ENCODE measurements around the gene C10orf143. TPM values are rescaled to one million over a fixed set of nuclear protein-coding genes. Genes with fewer than 3 reads are reported as not detected.

Gene C10orf143
- 10 to 100 TPM in 1 of 3 donors, 1 to 10 TPM in 2; 7.1 to 10.9 (median 8.2) TPM for total RNA-seq
- 3.9 TPM for total RNA-seq (2013)

DNA sequence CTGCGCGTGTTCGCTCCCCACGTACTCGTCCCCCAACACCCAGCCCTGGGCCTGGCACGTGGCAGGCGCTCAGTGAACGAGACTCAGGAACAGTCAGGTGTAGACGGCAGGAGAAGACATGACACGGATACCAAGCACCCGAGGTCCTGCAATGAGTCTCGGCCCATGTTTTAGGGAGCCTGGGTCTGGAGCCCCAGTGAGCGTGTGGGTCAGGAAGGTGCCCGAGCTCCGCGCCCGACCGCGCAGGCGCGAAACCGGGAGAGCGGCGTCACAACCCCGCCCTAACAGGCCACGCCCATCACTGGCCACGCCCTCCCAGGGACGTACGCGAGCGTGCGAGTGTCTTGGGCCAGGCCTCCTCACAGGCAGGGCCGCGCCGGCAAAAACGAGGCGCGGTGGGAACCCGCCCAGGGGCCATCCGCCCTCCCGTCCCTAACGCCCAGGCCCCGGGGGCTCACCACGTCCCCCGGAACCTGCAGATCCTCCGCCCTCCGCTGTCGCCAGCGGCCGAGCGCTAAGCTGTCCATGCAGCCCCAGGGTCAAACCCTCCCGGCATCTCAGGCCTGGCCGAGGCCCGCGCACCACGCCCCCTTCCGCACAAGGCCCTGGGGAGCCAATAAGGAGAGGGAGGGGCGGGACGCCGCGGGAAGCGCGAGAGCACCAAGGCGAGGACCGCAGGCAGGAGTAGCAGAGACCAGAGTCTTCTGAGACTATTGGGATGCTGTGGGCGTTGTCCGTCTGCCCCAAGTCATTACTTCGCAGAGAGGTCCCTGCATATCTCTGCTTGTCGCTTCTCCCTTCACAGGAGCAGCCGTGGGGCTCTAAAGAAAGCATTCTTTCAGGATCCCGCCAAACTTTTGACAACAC lies at the start of gene C10orf143:
Gene C10orf143 (minus strand): TSS at position 585 of the 867 bp plus-strand sequence. CDS start 58 bp downstream, at position 527.
- Histone ChIP-seq H3K36me3 (ENCODE audit: control insufficient read depth, insufficient read depth, low read length) (no peaks in the 10 kb centered on the region), H3K27me3 (ENCODE audit: control insufficient read depth, insufficient read depth, low read length) (no peaks in the 10 kb centered on the region), H3K4me1 (ENCODE audit: control insufficient read depth, insufficient read depth, low read length) (peaks cover 24% of the 10 kb centered on the region), H3K27ac (ENCODE audit: low read length) (peak within 1 kb of the TSS; percentile 91), H3K4me3 (ENCODE audit: low read length) (peak within 1 kb of the TSS; percentile 76), H3K9me3 (ENCODE audit: control insufficient read depth, insufficient read depth, low read length) (no peaks in the 10 kb centered on the region)
- TF ChIP-seq, protein P1, sequence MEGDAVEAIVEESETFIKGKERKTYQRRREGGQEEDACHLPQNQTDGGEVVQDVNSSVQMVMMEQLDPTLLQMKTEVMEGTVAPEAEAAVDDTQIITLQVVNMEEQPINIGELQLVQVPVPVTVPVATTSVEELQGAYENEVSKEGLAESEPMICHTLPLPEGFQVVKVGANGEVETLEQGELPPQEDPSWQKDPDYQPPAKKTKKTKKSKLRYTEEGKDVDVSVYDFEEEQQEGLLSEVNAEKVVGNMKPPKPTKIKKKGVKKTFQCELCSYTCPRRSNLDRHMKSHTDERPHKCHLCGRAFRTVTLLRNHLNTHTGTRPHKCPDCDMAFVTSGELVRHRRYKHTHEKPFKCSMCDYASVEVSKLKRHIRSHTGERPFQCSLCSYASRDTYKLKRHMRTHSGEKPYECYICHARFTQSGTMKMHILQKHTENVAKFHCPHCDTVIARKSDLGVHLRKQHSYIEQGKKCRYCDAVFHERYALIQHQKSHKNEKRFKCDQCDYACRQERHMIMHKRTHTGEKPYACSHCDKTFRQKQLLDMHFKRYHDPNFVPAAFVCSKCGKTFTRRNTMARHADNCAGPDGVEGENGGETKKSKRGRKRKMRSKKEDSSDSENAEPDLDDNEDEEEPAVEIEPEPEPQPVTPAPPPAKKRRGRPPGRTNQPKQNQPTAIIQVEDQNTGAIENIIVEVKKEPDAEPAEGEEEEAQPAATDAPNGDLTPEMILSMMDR (IDR thresholded peaks at IDR 0.05) = no peak
- Mint-ChIP-seq H3K27ac (peak within 1 kb of the TSS; percentile 96 to 97), H3K36me3 (no peaks in the 10 kb centered on the region), H3K4me3 (peak within 1 kb of the TSS; percentile 93), H3K9me3 (no peaks in the 10 kb centered on the region), H3K27me3 (ENCODE audit: low read depth in 2 of 2) (no peaks in the 10 kb centered on the region), H3K4me1 (peaks cover 28 to 35% of the 10 kb centered on the region in 2 donors)
- DNase-seq (peak; percentile 97 to 99), ATAC-seq (peak; percentile 81 to 94 (median 83))
- intact Hi-C loops (cut with micrococcal nuclease) = loop anchor here (1.0 to 2.0 kb wide), 3 partner anchors 17 to 644 kb away; partner anchors contain the start of genes GLRX3 and MGMT
- WGBS (ENCODE audit: insufficient coverage) = under 1% methylated on average over 71 of the region's 71 CpGs

GRCh38 chr10:130159192-130159794 lies 48.7 kb upstream of the C10orf143 start:
- no peak overlapping the region for H3K27ac Mint-ChIP-seq

DNA sequence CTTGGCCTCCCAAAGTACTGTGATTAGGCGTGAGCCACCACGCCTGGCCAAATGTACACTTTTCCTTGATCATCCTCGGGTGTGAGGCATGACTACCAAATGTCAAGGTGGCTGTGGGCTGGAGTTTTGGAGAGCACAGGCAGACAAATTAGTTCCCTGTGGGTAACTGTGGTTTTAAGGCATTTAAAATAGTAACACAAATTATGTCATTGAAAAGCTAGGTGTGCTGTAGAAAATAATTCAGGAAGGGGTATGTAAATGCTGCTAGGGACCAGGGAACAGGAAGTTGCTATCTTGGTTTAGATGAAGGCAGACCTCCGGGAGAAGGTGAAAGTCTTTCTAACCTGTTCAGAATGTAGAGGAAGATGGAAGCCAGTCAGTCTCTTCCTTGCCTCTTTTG lies 35.4 kb upstream of the C10orf143 start:
- H3K27me3 Mint-ChIP-seq (ENCODE audit: low read depth in 2 of 2) = no peaks in the 10 kb centered on the region
- peaks cover 20 to 25% of the 10 kb centered on the region in 2 donors for H3K4me1 Mint-ChIP-seq
- H3K9me3 ChIP-seq (ENCODE audit: control insufficient read depth, insufficient read depth, low read length) = no peaks in the 10 kb centered on the region
- 82% methylated on average over 4 of the region's 4 CpGs for WGBS (ENCODE audit: insufficient coverage)
- H3K9me3 Mint-ChIP-seq = no peaks in the 10 kb centered on the region
- H3K27ac Mint-ChIP-seq = no peak overlapping the region
- ATAC-seq (no peak), DNase-seq (no peak)
- peaks cover 22% of the 10 kb centered on the region for H3K36me3 ChIP-seq (ENCODE audit: control insufficient read depth, insufficient read depth, low read length)
- intact Hi-C loops (cut with micrococcal nuclease) = no loop called here
- peaks cover 8% of the 10 kb centered on the region for H3K4me1 ChIP-seq (ENCODE audit: control insufficient read depth, insufficient read depth, low read length)
- no peak overlapping the region for H3K4me3 Mint-ChIP-seq
- no peaks in the 10 kb centered on the region for H3K27me3 ChIP-seq (ENCODE audit: control insufficient read depth, insufficient read depth, low read length)
- TF ChIP-seq, protein P1 (IDR thresholded peaks at IDR 0.05) = no peak
- H3K4me3 ChIP-seq (ENCODE audit: low read length) = no peak overlapping the region
- no peaks in the 10 kb centered on the region for H3K36me3 Mint-ChIP-seq
- H3K27ac ChIP-seq (ENCODE audit: low read length) = no peak overlapping the region

More at GRCh38 chr10:130159192-130159794, 48.7 kb upstream of the C10orf143 start:
- H3K4me1 Mint-ChIP-seq = peaks cover 30 to 39% of the 10 kb centered on the region in 2 donors
- intact Hi-C loops (cut with micrococcal nuclease) = no loop called here
- peaks cover 24% of the 10 kb centered on the region for H3K36me3 ChIP-seq (ENCODE audit: control insufficient read depth, insufficient read depth, low read length)
- no peak overlapping the region for H3K4me3 ChIP-seq (ENCODE audit: low read length)
- no peaks in the 10 kb centered on the region for H3K27me3 Mint-ChIP-seq (ENCODE audit: low read depth in 2 of 2)
- H3K9me3 ChIP-seq (ENCODE audit: control insufficient read depth, insufficient read depth, low read length) = no peaks in the 10 kb centered on the region
- DNase-seq (no peak), ATAC-seq (no peak)
- H3K36me3 Mint-ChIP-seq = peaks cover 8% of the 10 kb centered on the region
- H3K27ac ChIP-seq (ENCODE audit: low read length) = no peak overlapping the region
- H3K9me3 Mint-ChIP-seq = no peaks in the 10 kb centered on the region
- WGBS (ENCODE audit: insufficient coverage) = 100% methylated on average over 1 of the region's 2 CpGs
- H3K27me3 ChIP-seq (ENCODE audit: control insufficient read depth, insufficient read depth, low read length) = no peaks in the 10 kb centered on the region
- H3K4me3 Mint-ChIP-seq = no peak overlapping the region
- TF ChIP-seq, protein P1 (IDR thresholded peaks at IDR 0.05) = no peak
- H3K4me1 ChIP-seq (ENCODE audit: control insufficient read depth, insufficient read depth, low read length) = peaks cover under 1% of the 10 kb centered on the region

Data from natural killer cell (primary cell).